GM23248 (cell line): ENCODE data around the gene IQSEC1.

Source experiments
- EZH2 ChIP-seq: fragments of 200-600 bp; sonication (generic); IDR thresholded peaks from 2 replicates; pipeline ENCODE4 v1.6.1; 2018; ENCODE audit warnings: antibody characterized with exemption, mild to moderate bottlenecking; ENCODE audit not compliant: insufficient read depth, poor library complexity, severe bottlenecking
- EZH2phosphoT487 ChIP-seq: fragments of 200-600 bp; sonication (generic); IDR thresholded peaks from 2 replicates; pipeline ENCODE4 v1.6.1; 2018; ENCODE audit warnings: antibody characterized with exemption, moderate library complexity, mild to moderate bottlenecking, low read depth; ENCODE audit not compliant: insufficient read depth

DNA sequence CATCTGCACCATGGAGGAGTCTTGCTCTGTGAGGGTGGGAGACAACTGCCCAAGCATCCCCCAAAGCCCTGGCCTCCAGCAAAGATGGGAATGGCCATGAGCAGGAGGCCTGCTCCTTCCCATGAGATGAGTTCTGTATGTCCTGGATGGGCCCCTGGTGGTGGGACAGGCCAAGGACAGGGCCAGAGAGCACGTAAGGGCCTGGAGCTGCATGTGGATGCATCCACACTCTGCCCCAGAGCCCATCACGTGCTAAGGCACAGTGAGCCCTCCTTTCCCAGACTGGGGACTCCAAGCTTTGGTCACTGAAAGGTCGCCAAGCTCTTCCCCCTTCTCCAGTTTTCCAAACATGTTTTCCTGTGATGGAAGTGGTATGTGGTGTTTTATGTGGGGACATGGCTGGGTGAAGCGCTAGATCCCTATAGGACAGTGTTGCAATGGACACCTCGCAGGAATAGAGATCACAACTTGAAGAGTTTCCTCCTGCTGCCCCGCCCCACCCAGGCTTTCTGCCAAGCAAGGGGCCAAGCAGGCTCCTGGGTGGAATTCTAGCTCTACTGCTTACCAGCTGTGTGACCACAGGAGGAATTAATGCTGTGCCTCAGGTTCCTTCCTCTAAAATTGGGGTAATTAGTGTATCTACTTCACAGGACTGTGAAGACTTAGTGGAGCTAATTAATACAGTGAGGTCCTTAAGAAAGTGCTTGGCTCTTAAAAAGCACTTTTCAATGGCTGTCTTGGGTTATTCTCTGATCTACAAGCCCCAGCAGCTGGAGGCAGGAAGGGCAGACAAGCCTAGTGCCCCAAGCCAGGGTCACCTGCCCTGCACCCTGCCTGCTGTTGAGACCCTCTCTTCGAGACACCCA, 125.5 kb downstream of the IQSEC1 start:
- TF ChIP-seq EZH2 = no peak
- no peak for TF ChIP-seq EZH2phosphoT487
